Ascending aorta (tissue), 2 donors: Measurements from ENCODE around the gene CLDN6. TPM values are rescaled to one million over a fixed set of nuclear protein-coding genes. Genes with fewer than 3 reads are reported as not detected.

Experiments
- DNase-seq, 2 donors: peaks; one replicate each; pipeline ENCODE4 v3.0.0-alpha.2; 2019; ENCODE audit warnings: low spot score in 2 of 2
- H3K27ac ChIP-seq, 2 donors: fragments of 200-600 bp; sonication (generic); one replicate each; pipeline ENCODE4 v1.5.1; 2016 to 2017; ENCODE audit warnings: mild to moderate bottlenecking in 1 of 2
- H3K27me3 ChIP-seq: fragments of 200-600 bp; sonication (generic); one replicate; pipeline ENCODE4 v1.5.1; 2017
- H3K36me3 ChIP-seq, 2 donors: fragments of 200-600 bp; sonication (generic); one replicate each; pipeline ENCODE4 v1.5.1; 2016
- H3K4me1 ChIP-seq, 2 donors: fragments of 200-600 bp; sonication (generic); one replicate each; pipeline ENCODE4 v1.5.1; 2016 to 2017; ENCODE audit warnings: mild to moderate bottlenecking in 1 of 2
- H3K4me3 ChIP-seq, 2 donors: fragments of 200-600 bp; sonication (generic); one replicate each; pipeline ENCODE4 v1.5.1; 2016 to 2017; ENCODE audit warnings: mild to moderate bottlenecking in 1 of 2
- H3K9me3 ChIP-seq, 2 donors: fragments of 200-600 bp; sonication (generic); one replicate each; pipeline ENCODE4 v1.5.1; 2016
- CTCF ChIP-seq, 3 experiments: fragments of 200-600 bp in 2 of 3; fragments of 450-650 bp in 1 of 3; sonication (generic) in 2 of 3; IDR thresholded peaks; one replicate each; pipeline ENCODE4 v1.5.1; 2016 to 2019; ENCODE audit warnings: antibody characterized with exemption in 3 of 3, mild to moderate bottlenecking in 1 of 3, moderate library complexity in 1 of 3
- intact Hi-C: fragments of 100-400 bp; cut with DNase I; formaldehyde crosslinking; loops from one replicate; pipeline ENCODE4 v1.15.1; 2023
- total RNA-seq: library from RNA; depleted of rRNA; stranded (reverse); fragments of >200 nt; gene quantifications from one replicate; pipeline ENCODE4 v1.1.0, GENCODE V29; 2016

CLDN6 gene
- total RNA-seq, 1 donor from 2014 or later: not detected

GRCh38 chr16:2983706-2984136, 34.3 kb downstream of the CLDN6 start:
- Histone ChIP-seq H3K4me3 (peak overlapping the region in 1 of 2 donors; percentile 53), H3K36me3 (no peaks in the 10 kb centered on the region), H3K4me1 (peaks cover 10 to 15% of the 10 kb centered on the region in 2 donors), H3K27me3 (no peaks in the 10 kb centered on the region), H3K27ac (no peak overlapping the region), H3K9me3 (no peaks in the 10 kb centered on the region)
- DNase-seq: peak; percentile 31 to 91
- intact Hi-C loops: loop anchor here (5.0 kb wide), 1 partner anchor 71 kb away; the partner anchor contains the start of gene FLYWCH1
- peak; percentile 83 to 95 (median 90) for TF ChIP-seq CTCF (IDR thresholded peaks at IDR 0.05)

GRCh38 chr16:2982402-2982801, 35.6 kb downstream of the CLDN6 start:
- Histone ChIP-seq H3K27me3 (no peaks in the 10 kb centered on the region), H3K36me3 (no peaks in the 10 kb centered on the region), H3K4me1 (peaks cover 10 to 15% of the 10 kb centered on the region in 2 donors), H3K9me3 (no peaks in the 10 kb centered on the region), H3K4me3 (no peak overlapping the region), H3K27ac (no peak overlapping the region)
- intact Hi-C loops: loop anchor here (5.0 kb wide), 1 partner anchor 70 kb away; the partner anchor contains the start of gene FLYWCH1
- no peak for DNase-seq
- TF ChIP-seq CTCF (IDR thresholded peaks at IDR 0.05): no peak

GRCh38 chr16:2981899-2982250, 36.1 kb downstream of the CLDN6 start:
- Histone ChIP-seq H3K9me3 (no peaks in the 10 kb centered on the region), H3K4me3 (no peak overlapping the region), H3K27me3 (no peaks in the 10 kb centered on the region), H3K4me1 (peaks cover 10 to 15% of the 10 kb centered on the region in 2 donors), H3K27ac (no peak overlapping the region), H3K36me3 (no peaks in the 10 kb centered on the region)
- no peak for TF ChIP-seq CTCF (IDR thresholded peaks at IDR 0.05)
- DNase-seq: no peak
- intact Hi-C loops: loop anchor here (5.0 kb wide), 1 partner anchor 70 kb away; the partner anchor contains the start of gene FLYWCH1

- TF ChIP-seq CTCF (IDR thresholded peaks at IDR 0.05): no peak
- H3K36me3 ChIP-seq: no peaks in the 10 kb centered on the region
- intact Hi-C loops: loop anchor here (5.0 kb wide), 1 partner anchor 69 kb away; the partner anchor contains the start of gene FLYWCH1
- H3K4me3 ChIP-seq: peak overlapping the region; percentile 69 to 91
- no peaks in the 10 kb centered on the region for H3K9me3 ChIP-seq
- DNase-seq: no peak
- no peaks in the 10 kb centered on the region for H3K27me3 ChIP-seq
- H3K4me1 ChIP-seq: peaks cover 10 to 15% of the 10 kb centered on the region in 2 donors
- H3K27ac ChIP-seq: no peak overlapping the region
These were observed 36.6 kb downstream of the CLDN6 start for GRCh38 chr16:2981177-2981898.

- Histone ChIP-seq H3K27me3 (no peaks in the 10 kb centered on the region), H3K36me3 (no peaks in the 10 kb centered on the region), H3K4me3 (peak within 1 kb of the TSS; percentile 69 to 91), H3K9me3 (no peaks in the 10 kb centered on the region), H3K4me1 (peaks cover 9 to 12% of the 10 kb centered on the region in 2 donors), H3K27ac (peak within 1 kb of the TSS; percentile 69 to 82)
- intact Hi-C loops: loop anchor here (1.0 to 5.0 kb wide), 2 partner anchors 40 to 68 kb away; partner anchors contain the start of genes FLYWCH1 and TNFRSF12A
- no peak for TF ChIP-seq CTCF (IDR thresholded peaks at IDR 0.05)
- peak; percentile 37 to 94 for DNase-seq
These were observed 37.5 kb downstream of the CLDN6 start, which contains the start of gene PKMYT1 for GRCh38 chr16:2980227-2981176. TSS of gene PKMYT1 (minus strand) at chr16:2980446. CDS start at chr16:2979657, 789 bp downstream.
